Liver (tissue), 9 donors: ENCODE measurements around the gene GARIN1A. TPM values are rescaled to one million over a fixed set of nuclear protein-coding genes. Genes with fewer than 3 reads are reported as not detected.

ENCODE experiments used
- DNase-seq: peaks from one replicate; pipeline ENCODE4 v3.0.0-alpha.2; 2017; ENCODE audit warnings: low spot score
- H3K27ac ChIP-seq, 2 donors: one replicate each; pipeline ENCODE4 v1.7.0; 2013; ENCODE audit warnings: inconsistent platforms in 2 of 2, low read length in 2 of 2, control low read depth in 1 of 2, low read depth in 1 of 2, mild to moderate bottlenecking in 1 of 2
- H3K27me3 ChIP-seq, 4 donors: one replicate each; pipeline versions ENCODE4 v1.6.1 to v1.7.0; 2013; ENCODE audit warnings: low read length in 3 of 4, inconsistent platforms in 1 of 4, mild to moderate bottlenecking in 1 of 4, moderate library complexity in 1 of 4; ENCODE audit not compliant: control insufficient read depth in 4 of 4, insufficient read depth in 4 of 4
- H3K36me3 ChIP-seq, 4 donors: one replicate each; pipeline versions ENCODE4 v1.6.1 to v1.7.0; 2013; ENCODE audit warnings: low read length in 3 of 4, mild to moderate bottlenecking in 3 of 4, low read depth in 1 of 4, moderate library complexity in 1 of 4; ENCODE audit not compliant: control insufficient read depth in 4 of 4, insufficient read depth in 3 of 4
- H3K4me1 ChIP-seq, 4 donors: one replicate each; pipeline versions ENCODE4 v1.6.1 to v1.7.0; 2013; ENCODE audit warnings: low read length in 3 of 4, mild to moderate bottlenecking in 3 of 4, moderate library complexity in 1 of 4; ENCODE audit not compliant: control insufficient read depth in 4 of 4, insufficient read depth in 4 of 4
- H3K4me3 ChIP-seq, 3 donors: one replicate each; pipeline versions ENCODE4 v1.6.1 to v1.7.0; 2013; ENCODE audit warnings: low read length in 3 of 3, control low read depth in 1 of 3, low read depth in 1 of 3, mild to moderate bottlenecking in 1 of 3
- H3K9ac ChIP-seq, 2 donors: one replicate each; pipeline ENCODE4 v1.7.0; 2013; ENCODE audit warnings: low read length in 2 of 2, mild to moderate bottlenecking in 2 of 2, moderate library complexity in 2 of 2, control low read depth in 1 of 2, low read depth in 1 of 2
- H3K9me3 ChIP-seq, 4 donors: one replicate each; pipeline versions ENCODE4 v1.6.1 to v1.7.0; 2013; ENCODE audit warnings: low read length in 3 of 4; ENCODE audit not compliant: control insufficient read depth in 4 of 4
- ATF3 ChIP-seq: IDR thresholded peaks from 2 replicates; pipeline ENCODE4 v1.6.1; 2016; ENCODE audit warnings: antibody characterized with exemption
- CTCF ChIP-seq: fragments of 150-350 bp; IDR thresholded peaks from 2 replicates; pipeline ENCODE4 v1.5.1; 2017; ENCODE audit warnings: improper control_type of control experiment, low read depth, low read length; ENCODE audit not compliant: missing input control
- EGR1 ChIP-seq, 2 donors: IDR thresholded peaks; 2 replicates each; pipeline ENCODE4 v1.6.1; 2016 to 2018; ENCODE audit warnings: antibody characterized with exemption in 2 of 2, low read depth in 2 of 2
- FOXA1 ChIP-seq: IDR thresholded peaks from 2 replicates; pipeline ENCODE4 v1.6.1; 2016; ENCODE audit warnings: antibody characterized with exemption
- FOXA2 ChIP-seq: IDR thresholded peaks from 2 replicates; pipeline ENCODE4 v1.6.1; 2016; ENCODE audit warnings: antibody characterized with exemption
- GABPA ChIP-seq, 2 donors: IDR thresholded peaks in 1 of 2; conservative IDR thresholded peaks in 1 of 2; 2 replicates each; pipeline ENCODE4 v1.6.1; 2016; ENCODE audit warnings: antibody characterized with exemption in 2 of 2, mild to moderate bottlenecking in 1 of 2, moderate library complexity in 1 of 2
- HNF4G ChIP-seq: IDR thresholded peaks from 2 replicates; pipeline ENCODE4 v1.6.1; 2016; ENCODE audit warnings: antibody characterized with exemption
- MAX ChIP-seq: IDR thresholded peaks from 2 replicates; pipeline ENCODE4 v1.6.1; 2016; ENCODE audit warnings: antibody characterized with exemption
- NR2F2 ChIP-seq: IDR thresholded peaks from 2 replicates; pipeline ENCODE4 v1.6.1; 2016; ENCODE audit warnings: antibody characterized with exemption
- RAD21 ChIP-seq, 2 donors: IDR thresholded peaks; 2 replicates each; pipeline ENCODE4 v1.6.1; 2016; ENCODE audit warnings: antibody characterized with exemption in 2 of 2, mild to moderate bottlenecking in 2 of 2
- RXRA ChIP-seq, 2 donors: IDR thresholded peaks; 2 replicates each; pipeline ENCODE4 v1.6.1; 2017 to 2018; ENCODE audit warnings: antibody characterized with exemption in 2 of 2, mild to moderate bottlenecking in 1 of 2
- SP1 ChIP-seq: IDR thresholded peaks from 2 replicates; pipeline ENCODE4 v1.6.1; 2018; ENCODE audit warnings: antibody characterized with exemption, mild to moderate bottlenecking
- TAF1 ChIP-seq: conservative IDR thresholded peaks from 2 replicates; pipeline ENCODE4 v1.6.1; 2016; ENCODE audit warnings: antibody characterized with exemption, mild to moderate bottlenecking
- YY1 ChIP-seq: IDR thresholded peaks from 2 replicates; pipeline ENCODE4 v1.6.1; 2016; ENCODE audit warnings: antibody characterized with exemption, mild to moderate bottlenecking
- ZBTB33 ChIP-seq: IDR thresholded peaks from 2 replicates; pipeline ENCODE4 v1.6.1; 2016; ENCODE audit warnings: antibody characterized with exemption
- WGBS: extraction: QIAGEN DNeasy Blood & Tissue Kit; methylation state at CpG from one replicate; pipeline ENCODE4 v1.1.7; 2013; 5-methylcytosine and 5-hydroxymethylcytosine counted together
- polyA plus RNA-seq, 2 donors: library from polyadenylated mRNA; stranded (reverse) in 1 of 2; unstranded in 1 of 2; fragments of 200-250 nt in 1 of 2; fragments of >200 nt in 1 of 2; fragmentation: Nextera tagmentation in 1 of 2; extraction: Ambion mirVana in 1 of 2; gene quantifications; one replicate each; pipeline versions ENCODE4 v1.2.1 to v1.2.3, GENCODE V29; 2013 to 2015
- total RNA-seq, 2 donors: library from RNA; depleted of rRNA; stranded (reverse); fragments of >200 nt; gene quantifications; one replicate each; pipeline ENCODE4 v1.2.3, GENCODE V29; 2014
- donor health status: healthy.
- donor health status: healthy.
- donor health status: healthy.
- donor health status: healthy.
- donor health status: healthy.

GARIN1A gene
- total and polyA plus RNA-seq, 4 donors: 0.08 to 0.50 (median 0.19) TPM

DNA sequence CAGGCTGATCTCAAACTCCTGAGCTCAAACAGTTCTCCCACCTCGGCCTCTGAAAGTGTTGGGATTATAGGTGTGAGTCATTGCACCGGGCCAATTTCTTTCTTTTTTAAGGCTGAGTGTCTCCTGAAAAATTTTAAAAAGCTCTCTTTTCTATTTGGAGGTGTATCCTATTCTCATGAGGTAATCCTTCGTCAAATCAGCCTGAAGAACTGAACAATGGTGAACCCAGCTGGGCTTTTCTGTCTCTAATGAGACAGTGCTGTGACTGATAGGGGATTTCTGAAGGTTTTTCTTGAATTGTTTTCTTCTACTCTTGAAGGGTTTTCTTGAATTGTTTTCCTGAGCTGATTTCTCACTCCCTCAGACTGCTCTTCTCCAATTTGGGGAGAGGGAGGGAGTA is 36.1 kb downstream of the GARIN1A start:
- TF ChIP-seq TAF1 (no peak), SP1 (no peak), YY1 (no peak), NR2F2 (no peak), FOXA1 (no peak), RXRA (IDR thresholded peaks at IDR 0.05) (no peak), EGR1 (IDR thresholded peaks at IDR 0.05; ENCODE audit: low read depth in 2 of 2) (no peak), ATF3 (no peak), FOXA2 (no peak), HNF4G (no peak), CTCF (no peak), GABPA (IDR thresholded peaks at IDR 0.05 in 1 of 2, conservative IDR thresholded peaks at IDR 0.05 in 1 of 2) (no peak)
- no peak for DNase-seq
- WGBS: 92% methylated on average over 3 of the region's 3 CpGs

DNA sequence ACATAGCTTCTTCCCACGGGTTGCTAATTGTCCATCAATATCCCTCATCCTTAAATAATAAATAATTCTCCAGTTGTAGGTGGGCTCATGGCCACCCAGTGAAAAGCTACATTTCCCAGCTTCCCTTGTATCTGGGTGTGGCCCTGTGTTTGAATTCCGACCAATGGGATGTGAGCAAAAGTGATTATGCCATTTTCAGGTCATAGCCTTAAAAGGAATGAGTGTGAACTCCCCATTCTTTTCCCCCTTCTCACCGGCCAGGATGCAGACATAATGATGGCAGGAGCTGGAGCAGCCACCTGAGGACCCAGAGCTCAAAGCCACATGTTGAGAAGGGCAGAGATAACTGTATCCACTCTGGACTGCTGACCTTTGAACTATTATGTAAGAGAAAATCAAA is 36.7 kb downstream of the GARIN1A start:
- 86% methylated on average over 3 of the region's 3 CpGs for WGBS
- Histone ChIP-seq H3K36me3 (no peaks in the 10 kb centered on the region), H3K9ac (no peak overlapping the region), H3K27me3 (no peaks in the 10 kb centered on the region), H3K4me3 (no peak overlapping the region), H3K27ac (no peak overlapping the region), H3K4me1 (no peaks in the 10 kb centered on the region), H3K9me3 (peaks cover 0 to 8% (median 0%) of the 10 kb centered on the region in 4 donors)
- no peak for TF ChIP-seq ATF3
- no peak for TF ChIP-seq FOXA2
- no peak for TF ChIP-seq HNF4G
- no peak for TF ChIP-seq FOXA1
- no peak for TF ChIP-seq EGR1 (IDR thresholded peaks at IDR 0.05; ENCODE audit: low read depth in 2 of 2)
- TF ChIP-seq GABPA (IDR thresholded peaks at IDR 0.05 in 1 of 2, conservative IDR thresholded peaks at IDR 0.05 in 1 of 2): no peak
- TF ChIP-seq RAD21 (IDR thresholded peaks at IDR 0.05): no peak
- TF ChIP-seq SP1: no peak
- TF ChIP-seq MAX: no peak
- TF ChIP-seq YY1: no peak
- TF ChIP-seq ZBTB33: no peak
- no peak for TF ChIP-seq TAF1
- TF ChIP-seq NR2F2: no peak
- DNase-seq: no peak

More for the DNA sequence above, 36.1 kb downstream of the GARIN1A start:
- H3K27me3 ChIP-seq: no peaks in the 10 kb centered on the region
- H3K27ac ChIP-seq: no peak overlapping the region
- H3K9me3 ChIP-seq: peaks cover 0 to 6% (median 0%) of the 10 kb centered on the region in 4 donors
- H3K4me1 ChIP-seq: no peaks in the 10 kb centered on the region
- H3K4me3 ChIP-seq: no peak overlapping the region
- no peak overlapping the region for H3K9ac ChIP-seq
- H3K36me3 ChIP-seq: no peaks in the 10 kb centered on the region
